ENCODE data around the gene ADGRL3.

The ADGRL3 gene

DNA sequence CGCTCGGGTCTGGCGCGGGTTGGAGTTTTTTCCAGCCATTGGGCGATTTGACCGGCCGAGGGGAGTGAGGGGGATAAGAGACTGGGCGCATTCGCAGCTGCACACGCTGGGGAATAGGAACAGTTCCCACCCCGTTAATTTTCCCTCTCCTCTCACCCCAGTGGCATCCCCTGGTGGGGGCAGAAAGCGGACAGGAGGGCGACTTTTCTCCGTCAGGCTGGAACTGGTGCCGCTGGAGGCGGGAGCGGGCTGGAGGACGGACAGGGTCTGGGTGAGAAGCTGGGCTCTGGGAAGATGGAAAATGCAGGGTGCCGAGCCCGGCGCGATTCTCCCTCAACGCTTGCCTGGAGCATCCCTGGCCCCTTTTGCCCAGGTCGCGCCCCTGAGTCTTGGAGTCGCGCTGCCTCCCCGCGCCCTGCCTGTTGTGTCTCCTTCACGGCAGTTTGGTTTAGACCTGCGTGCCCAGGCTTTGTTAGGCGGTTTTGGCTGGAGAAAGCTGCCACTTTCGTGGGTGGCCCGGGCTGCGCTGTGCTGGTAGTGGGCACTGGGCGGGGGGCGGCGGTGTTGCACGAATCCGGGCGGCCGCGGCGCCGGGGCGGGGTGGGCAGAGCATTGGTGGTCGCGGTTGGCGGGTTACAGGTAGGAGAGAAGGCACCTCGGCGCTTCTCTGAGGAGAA is 2.0 kb downstream of the ADGRL3 start:
- Histone ChIP-seq H3K4me2 (ENCODE audit: low read length) (no peak overlapping the region), H3K9ac (ENCODE audit: low read length) (no peak overlapping the region), H3K9me3 (ENCODE audit: low read length) (no peaks in the 10 kb centered on the region), H2AFZ (ENCODE audit: low read length) (no peak overlapping the region), H3K4me1 (ENCODE audit: insufficient read depth, low read length, severe bottlenecking) (no peaks in the 10 kb centered on the region), H3K9me2 (ENCODE audit: low read depth, low read length) (no peaks in the 10 kb centered on the region), H3K27me3 (ENCODE audit: insufficient read depth, low read length) (no peaks in the 10 kb centered on the region), H4K20me1 (ENCODE audit: insufficient read depth, low read length) (no peaks in the 10 kb centered on the region), H3K4me3 (ENCODE audit: low read depth, low read length, poor library complexity, severe bottlenecking) (no peak overlapping the region), H3K27ac (ENCODE audit: low read depth, low read length, poor library complexity, severe bottlenecking) (no peak overlapping the region), H3K79me2 (ENCODE audit: insufficient read depth, low read length) (no peaks in the 10 kb centered on the region), H3F3A (ENCODE audit: insufficient read depth, low read length) (no peaks in the 10 kb centered on the region), H3K36me3 (ENCODE audit: insufficient read depth, low read length) (no peaks in the 10 kb centered on the region)
- TF ChIP-seq EZH2 (IDR thresholded peaks at IDR 0.05; ENCODE audit: borderline replicate concordance, low read length) (no peak), CTCF (IDR thresholded peaks at IDR 0.05; ENCODE audit: low read length) (no peak)

- Histone ChIP-seq H3K9me3 (ENCODE audit: low read length) (no peaks in the 10 kb centered on the region), H2AFZ (ENCODE audit: low read length) (no peak overlapping the region), H3K27ac (ENCODE audit: low read depth, low read length, poor library complexity, severe bottlenecking) (no peak overlapping the region), H3K36me3 (ENCODE audit: insufficient read depth, low read length) (no peaks in the 10 kb centered on the region), H4K20me1 (ENCODE audit: insufficient read depth, low read length) (no peaks in the 10 kb centered on the region), H3K9me2 (ENCODE audit: low read depth, low read length) (no peaks in the 10 kb centered on the region), H3K27me3 (ENCODE audit: insufficient read depth, low read length) (no peaks in the 10 kb centered on the region), H3K79me2 (ENCODE audit: insufficient read depth, low read length) (no peaks in the 10 kb centered on the region), H3K4me2 (ENCODE audit: low read length) (no peak overlapping the region), H3K4me3 (ENCODE audit: low read depth, low read length, poor library complexity, severe bottlenecking) (no peak overlapping the region), H3K9ac (ENCODE audit: low read length) (no peak overlapping the region), H3K4me1 (ENCODE audit: insufficient read depth, low read length, severe bottlenecking) (no peaks in the 10 kb centered on the region), H3F3A (ENCODE audit: insufficient read depth, low read length) (no peaks in the 10 kb centered on the region)
- no peak for TF ChIP-seq CTCF (IDR thresholded peaks at IDR 0.05; ENCODE audit: low read length)
- no peak for TF ChIP-seq EZH2 (IDR thresholded peaks at IDR 0.05; ENCODE audit: borderline replicate concordance, low read length)
Observed at GRCh38 chr4:61202638-61203435, 2.7 kb downstream of the ADGRL3 start.

- Histone ChIP-seq H3K9me2 (ENCODE audit: low read depth, low read length) (no peaks in the 10 kb centered on the region), H3K27me3 (ENCODE audit: insufficient read depth, low read length) (no peaks in the 10 kb centered on the region), H3K9me3 (ENCODE audit: low read length) (no peaks in the 10 kb centered on the region), H3F3A (ENCODE audit: insufficient read depth, low read length) (no peaks in the 10 kb centered on the region), H3K4me1 (ENCODE audit: insufficient read depth, low read length, severe bottlenecking) (no peaks in the 10 kb centered on the region), H3K36me3 (ENCODE audit: insufficient read depth, low read length) (no peaks in the 10 kb centered on the region), H3K4me2 (ENCODE audit: low read length) (no peak overlapping the region), H3K4me3 (ENCODE audit: low read depth, low read length, poor library complexity, severe bottlenecking) (no peak overlapping the region), H3K79me2 (ENCODE audit: insufficient read depth, low read length) (no peaks in the 10 kb centered on the region), H4K20me1 (ENCODE audit: insufficient read depth, low read length) (no peaks in the 10 kb centered on the region), H2AFZ (ENCODE audit: low read length) (no peak overlapping the region), H3K9ac (ENCODE audit: low read length) (no peak overlapping the region), H3K27ac (ENCODE audit: low read depth, low read length, poor library complexity, severe bottlenecking) (no peak overlapping the region)
- no peak for TF ChIP-seq CTCF (IDR thresholded peaks at IDR 0.05; ENCODE audit: low read length)
- no peak for TF ChIP-seq EZH2 (IDR thresholded peaks at IDR 0.05; ENCODE audit: borderline replicate concordance, low read length)
Observed at GRCh38 chr4:61203436-61203790, 3.3 kb downstream of the ADGRL3 start.

All from OCI-LY1 (cell line).